BE2C (cell line): ENCODE results near the gene FCF1.

ENCODE experiments used
- DNase-seq: peaks from one replicate; pipeline ENCODE4 v3.0.0-alpha.2; 2020
- H3K27me3 ChIP-seq: fragments of 250-450 bp; sonication (Bioruptor Pico); 2 replicates; pipeline ENCODE4 v1.5.1; 2020; ENCODE audit warnings: mild to moderate bottlenecking
- H3K36me3 ChIP-seq: fragments of 250-450 bp; sonication (Bioruptor Pico); 2 replicates; pipeline ENCODE4 v1.5.1; 2020; ENCODE audit warnings: mild to moderate bottlenecking
- H3K4me1 ChIP-seq: fragments of 250-450 bp; sonication (Bioruptor Pico); 2 replicates; pipeline ENCODE4 v1.5.1; 2020
- H3K4me3 ChIP-seq: 2 replicates; pipeline ENCODE4 v1.5.1; 2011; ENCODE audit warnings: low read depth, low read length
- H3K9me3 ChIP-seq: fragments of 250-450 bp; sonication (Bioruptor Pico); 2 replicates; pipeline ENCODE4 v1.5.1; 2020
- CTCF ChIP-seq: IDR thresholded peaks from 2 replicates; pipeline ENCODE4 v1.5.1; 2012; ENCODE audit warnings: mild to moderate bottlenecking, low read depth, low read length

Gene FCF1

GRCh38 chr14:74703043-74703442, 9.9 kb upstream of the FCF1 start:
- Histone ChIP-seq H3K4me3 (no peak overlapping the region), H3K27me3 (no peaks in the 10 kb centered on the region), H3K36me3 (no peaks in the 10 kb centered on the region; the same call in 1 of the 2 replicates), H3K9me3 (no peaks in the 10 kb centered on the region), H3K4me1 (no peaks in the 10 kb centered on the region)
- no peak for DNase-seq
- TF ChIP-seq CTCF: no peak

- no peak for TF ChIP-seq CTCF
- Histone ChIP-seq H3K4me1 (no peaks in the 10 kb centered on the region), H3K36me3 (no peaks in the 10 kb centered on the region), H3K27me3 (no peaks in the 10 kb centered on the region), H3K4me3 (no peak overlapping the region), H3K9me3 (no peaks in the 10 kb centered on the region)
- no peak for DNase-seq
These were observed 8.3 kb upstream of the FCF1 start for GRCh38 chr14:74704656-74705055.

DNA sequence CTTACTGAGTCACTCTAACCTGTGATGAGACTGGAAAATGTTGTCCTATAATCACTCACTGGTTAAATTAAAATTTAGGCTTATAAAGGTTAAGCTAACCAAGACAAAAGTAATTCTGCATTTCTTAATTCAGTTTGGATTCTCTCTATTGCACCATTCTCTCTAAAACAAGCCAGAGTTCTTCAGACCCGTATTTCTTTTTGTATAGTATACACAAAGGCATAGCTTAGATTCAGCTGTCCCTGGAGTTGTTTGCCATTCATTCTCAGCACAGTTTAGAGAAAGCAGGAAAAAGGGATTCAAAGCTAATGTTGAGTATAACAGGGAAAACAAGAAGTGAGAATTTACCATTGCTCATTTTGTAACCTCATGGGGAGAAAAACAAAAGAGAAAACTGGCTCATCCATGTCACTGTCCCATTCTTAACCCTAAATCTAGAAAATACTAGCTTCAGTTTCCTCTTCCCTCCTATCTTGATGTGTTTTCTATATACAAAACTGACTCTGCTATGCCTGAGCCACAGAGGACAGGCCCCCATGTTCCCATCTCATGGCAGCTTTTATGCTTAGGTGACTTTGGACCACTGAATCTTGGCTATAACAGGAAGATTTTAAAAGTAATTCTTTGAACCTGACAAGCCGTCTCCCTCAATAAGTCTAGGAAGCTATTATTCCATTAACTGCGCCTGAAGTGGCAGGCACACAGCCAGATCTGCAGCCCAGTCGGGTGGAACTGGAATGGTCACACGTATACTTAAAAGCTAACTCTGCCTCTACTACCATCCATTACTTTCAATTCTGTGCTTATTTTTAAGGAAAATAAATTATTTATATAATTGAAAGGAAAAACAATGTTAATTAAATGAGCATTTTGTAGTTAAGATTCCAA, 7.1 kb upstream of the FCF1 start:
- Histone ChIP-seq H3K9me3 (no peaks in the 10 kb centered on the region), H3K36me3 (no peaks in the 10 kb centered on the region), H3K4me1 (no peaks in the 10 kb centered on the region), H3K4me3 (no peak overlapping the region), H3K27me3 (no peaks in the 10 kb centered on the region)
- TF ChIP-seq CTCF: no peak
- no peak for DNase-seq

- no peaks in the 10 kb centered on the region for H3K27me3 ChIP-seq
- DNase-seq: no peak
- H3K9me3 ChIP-seq: no peaks in the 10 kb centered on the region
- no peaks in the 10 kb centered on the region for H3K4me1 ChIP-seq
- H3K4me3 ChIP-seq: no peak overlapping the region
- H3K36me3 ChIP-seq: peaks cover 2% of the 10 kb centered on the region; the same call in 1 of the 2 replicates
- TF ChIP-seq CTCF: no peak
These were observed 2.5 kb upstream of the FCF1 start for GRCh38 chr14:74710480-74710879.

GRCh38 chr14:74711651-74712050, 1.3 kb upstream of the FCF1 start:
- no peak for TF ChIP-seq CTCF
- H3K4me3 ChIP-seq: no peak overlapping the region
- H3K9me3 ChIP-seq: no peaks in the 10 kb centered on the region
- peaks cover 11% of the 10 kb centered on the region for H3K36me3 ChIP-seq
- H3K4me1 ChIP-seq: no peaks in the 10 kb centered on the region
- H3K27me3 ChIP-seq: no peaks in the 10 kb centered on the region
- DNase-seq: no peak

DNA sequence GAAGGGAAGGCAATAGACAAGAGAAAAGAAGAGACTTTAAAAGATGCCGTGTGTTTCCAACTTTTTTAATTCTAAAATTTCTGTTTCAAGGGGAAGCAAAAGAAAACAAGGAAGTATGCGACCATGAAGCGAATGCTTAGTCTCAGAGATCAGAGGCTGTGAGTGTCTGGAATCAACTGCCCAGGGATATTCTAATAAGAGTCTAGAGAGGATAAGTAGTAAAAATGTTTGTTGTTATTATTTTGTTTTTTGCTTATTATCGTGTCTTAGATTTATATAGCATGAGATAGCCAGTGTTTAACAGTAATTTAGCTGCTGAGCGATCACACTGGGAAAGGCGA, 421 bp downstream of the FCF1 start:
- H3K9me3 ChIP-seq: no peaks in the 10 kb centered on the region
- no peak for DNase-seq
- H3K4me3 ChIP-seq: peak overlapping the region; percentile 100
- no peaks in the 10 kb centered on the region for H3K27me3 ChIP-seq
- no peak for TF ChIP-seq CTCF
- H3K36me3 ChIP-seq: peaks cover 22% of the 10 kb centered on the region
- H3K4me1 ChIP-seq: no peaks in the 10 kb centered on the region
